NCI-H460 (cell line): ENCODE data around the gene LAMB3. TPM values are rescaled to one million over a fixed set of nuclear protein-coding genes. Genes with fewer than 3 reads are reported as not detected.
A peak's percentile ranks its signal among the peaks of the same experiment; 100 is the strongest.

Source experiments
- DNase-seq: peaks from one replicate; pipeline ENCODE4 v3.0.0-alpha.2; 2016; ENCODE audit warnings: low read depth; ENCODE audit errors: extremely low read depth
- total RNA-seq: library from RNA; depleted of rRNA; stranded (reverse); fragments of >200 nt; shearing (Covaris generic); gene quantifications from 2 replicates; pipeline ENCODE4 v1.2.3, GENCODE V29; 2014; rRNA removed

LAMB3 gene
- total RNA-seq, 1 experiment from 2014 or later: 19.1 TPM

DNA sequence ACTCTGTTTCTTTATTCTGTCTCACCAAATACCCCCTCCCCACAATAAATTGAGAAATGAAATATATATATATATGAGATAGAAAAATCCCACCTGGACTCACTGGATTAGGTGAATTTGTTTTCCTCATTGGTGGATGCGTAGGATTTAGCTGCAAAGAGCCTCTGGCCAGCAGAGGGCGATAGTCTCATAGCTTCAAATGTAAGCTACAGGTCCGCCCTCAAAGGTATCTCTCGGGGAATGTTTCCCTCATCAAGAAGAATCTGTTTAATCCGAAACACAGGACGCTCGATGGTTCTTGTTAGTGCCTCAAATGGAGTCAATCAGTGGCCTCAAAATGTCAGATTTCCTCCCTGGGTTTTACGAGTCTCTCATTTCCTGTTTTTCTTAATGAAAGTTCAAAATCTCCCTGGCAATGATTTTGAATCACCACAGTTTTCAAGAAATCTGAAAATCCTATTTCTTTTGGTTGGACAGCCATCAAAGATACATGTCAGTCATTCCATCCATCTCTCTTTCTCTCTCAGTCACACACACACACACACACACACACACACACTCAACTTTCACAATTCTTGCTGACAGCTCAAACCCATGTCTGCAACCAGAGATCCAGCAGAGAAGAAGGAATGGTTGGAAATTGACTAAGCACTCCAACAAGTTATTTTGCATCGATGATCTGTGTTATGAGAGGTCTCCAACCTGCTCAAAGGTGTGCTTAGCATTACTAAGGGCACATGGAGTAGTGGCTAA is 82.6 kb downstream of the LAMB3 start:
- peak; percentile 80 for DNase-seq

DNA sequence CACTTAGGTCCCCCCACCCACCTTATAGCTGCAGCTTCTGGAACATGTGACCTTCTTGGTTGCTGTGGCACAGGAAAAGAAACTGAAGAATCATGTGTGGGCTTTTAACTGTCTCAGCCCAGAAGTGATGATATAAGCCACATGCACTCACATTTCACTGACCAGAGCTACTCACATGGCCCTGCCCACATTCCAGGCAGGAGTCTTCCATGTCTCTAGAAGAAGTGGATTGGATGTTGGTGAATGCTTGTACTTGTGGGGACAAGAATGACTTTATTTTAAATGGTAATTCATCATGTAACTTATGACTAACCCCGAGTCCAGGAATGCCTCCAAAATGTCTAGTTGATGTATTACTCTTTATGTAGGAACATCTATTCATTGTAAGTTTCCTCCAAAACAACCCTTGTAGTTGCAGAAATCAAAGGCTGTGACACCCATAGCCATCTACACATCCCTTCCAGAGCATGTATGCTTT is 84.5 kb downstream of the LAMB3 start:
- DNase-seq: no peak

DNA sequence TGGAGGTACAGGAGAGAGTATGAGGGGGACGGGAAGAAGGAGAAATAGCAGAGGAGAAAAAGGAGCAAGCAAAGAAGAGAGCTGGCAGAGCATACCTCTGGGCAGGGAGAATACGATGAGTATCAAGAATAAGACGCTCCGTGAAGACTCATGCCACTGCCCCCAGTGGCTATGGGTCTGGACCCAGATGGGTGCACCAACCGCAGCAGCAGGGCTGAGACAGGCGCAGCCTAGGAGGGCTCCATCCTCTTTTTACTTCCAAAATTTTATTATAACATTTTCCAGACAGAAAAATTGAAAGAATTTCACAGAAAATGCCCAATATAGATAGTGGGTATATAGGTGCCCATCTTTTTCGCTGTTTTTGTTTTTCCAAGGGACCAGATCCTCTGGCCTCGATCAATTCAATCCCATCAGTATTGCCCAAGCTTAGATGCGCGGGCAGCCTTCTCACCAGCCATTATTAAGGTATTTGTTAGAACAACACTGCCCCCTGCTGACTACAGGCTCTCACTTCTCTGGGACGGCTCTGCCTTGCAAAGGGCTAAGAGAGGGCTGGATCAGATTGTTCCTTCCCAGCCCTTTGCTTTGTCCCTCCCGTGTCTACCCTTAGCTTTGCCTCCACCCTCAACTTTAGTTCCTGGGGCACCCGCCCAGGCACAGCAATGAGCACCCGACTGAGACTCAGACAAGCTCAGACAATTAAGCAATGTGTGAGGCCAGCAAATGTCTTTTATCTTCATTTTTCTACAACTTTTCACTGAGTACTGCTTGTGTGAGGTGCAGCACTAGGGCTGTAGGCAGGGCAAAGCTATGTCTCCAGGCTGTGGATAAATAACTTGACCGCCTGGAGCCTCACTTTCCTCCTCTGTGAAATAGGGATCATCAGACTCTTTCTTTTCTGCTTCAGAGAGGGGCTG is 86.2 kb downstream of the LAMB3 start:
- peak; percentile 81 for DNase-seq

Other genes starting within 250 kb of the LAMB3 start
- not detected in 2 replicates for gene CAMK1G, start 68.7 kb downstream of the LAMB3 start, total RNA-seq
- 2.7 and 3.4 TPM in 2 replicates for gene G0S2, start 23.0 kb upstream of the LAMB3 start, total RNA-seq
- gene HSD11B1, start 52.4 kb upstream of the LAMB3 start, total RNA-seq: not detected in 2 replicates
- gene TRAF3IP3, start 103.6 kb upstream of the LAMB3 start, total RNA-seq: not detected in 2 replicates
- gene C1orf74, start 132.1 kb upstream of the LAMB3 start, total RNA-seq: 4.6 and 5.4 TPM in 2 replicates
- gene IRF6, start 153.7 kb upstream of the LAMB3 start, total RNA-seq: 0.10 and 0.20 TPM in 2 replicates
- 28.8 and 29.2 TPM in 2 replicates for gene UTP25, start 175.5 kb upstream of the LAMB3 start, total RNA-seq